T-helper 1 cell treated with Interleukin-12 subunit alpha and Interleukin-12 subunit beta and Interleukin-4 antibody, amounts not matched to agents 30 ng/mL and 1 ng/mL, for 36 hours (primary cell): ENCODE results near the gene NADK. TPM values are rescaled to one million over a fixed set of nuclear protein-coding genes. Genes with fewer than 3 reads are reported as not detected.

Experiments
- intact Hi-C: fragments of 100-400 bp; cut with micrococcal nuclease; formaldehyde crosslinking; loops from one replicate; pipeline ENCODE4 v1.15.1; 2024
- total RNA-seq: library from RNA; stranded (reverse); gene quantifications from 2 replicates; pipeline ENCODE4 v1.2.3, GENCODE V29; 2022

NADK gene
- 79.4 and 84.4 TPM in 2 replicates for total RNA-seq

GRCh38 chr1:1777950-1778662 is at the start of gene NADK:
Gene NADK (minus strand): TSS chr1:1778470. CDS start chr1:1765406, 13,064 bp downstream.
- intact Hi-C loops: loop anchor here (1.0 to 2.0 kb wide), 2 partner anchors 53 to 112 kb away; partner anchors contain the start of gene CDK11A

DNA sequence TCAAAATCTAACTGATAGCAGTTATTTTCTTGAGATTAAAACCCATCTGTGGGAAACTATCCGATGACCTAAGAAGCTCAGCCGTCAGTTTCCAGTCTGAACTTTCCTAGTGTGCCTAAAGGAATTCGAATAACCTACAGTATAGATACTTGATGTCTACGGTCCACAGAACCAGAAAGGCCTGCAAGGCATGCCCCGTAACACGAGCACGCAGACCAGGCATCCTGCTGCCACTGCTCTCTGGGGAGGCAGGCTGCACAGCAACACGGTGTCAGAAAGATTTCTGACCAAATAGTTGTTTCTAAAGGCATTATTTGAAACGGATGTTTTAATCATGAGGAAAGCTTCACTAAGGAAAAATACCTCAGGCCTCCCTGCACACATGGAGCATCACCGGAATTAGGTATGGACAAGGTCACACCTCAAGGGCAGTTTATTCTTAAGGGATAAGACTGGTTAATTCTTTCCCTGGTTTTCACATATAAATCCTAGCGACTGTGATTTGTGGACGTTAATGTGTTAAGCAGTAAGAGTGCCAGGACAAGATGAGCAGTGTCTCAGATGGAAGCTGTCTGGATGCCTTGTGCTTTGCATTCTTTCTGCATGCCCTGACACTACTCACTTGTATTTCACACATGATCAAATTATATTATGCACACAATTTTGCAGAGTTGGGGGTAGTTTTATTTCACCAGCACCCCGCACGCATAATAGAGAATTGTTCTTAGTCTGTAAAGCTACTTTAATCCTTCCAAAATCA is 49.0 kb upstream of the NADK start:
- intact Hi-C loops: no loop called here

GRCh38 chr1:1826356-1827088 is 48.3 kb upstream of the NADK start:
- intact Hi-C loops: no loop called here

- intact Hi-C loops: no loop called here
These were observed 46.9 kb upstream of the NADK start for GRCh38 chr1:1825217-1825616.

- intact Hi-C loops: loop anchor here (5.0 kb wide), 1 partner anchor 68 kb away; no protein-coding TSS in a partner anchor
These were observed 41.5 kb upstream of the NADK start for GRCh38 chr1:1819762-1820161.

GRCh38 chr1:1817221-1817620 is 39.0 kb upstream of the NADK start:
- intact Hi-C loops: no loop called here

DNA sequence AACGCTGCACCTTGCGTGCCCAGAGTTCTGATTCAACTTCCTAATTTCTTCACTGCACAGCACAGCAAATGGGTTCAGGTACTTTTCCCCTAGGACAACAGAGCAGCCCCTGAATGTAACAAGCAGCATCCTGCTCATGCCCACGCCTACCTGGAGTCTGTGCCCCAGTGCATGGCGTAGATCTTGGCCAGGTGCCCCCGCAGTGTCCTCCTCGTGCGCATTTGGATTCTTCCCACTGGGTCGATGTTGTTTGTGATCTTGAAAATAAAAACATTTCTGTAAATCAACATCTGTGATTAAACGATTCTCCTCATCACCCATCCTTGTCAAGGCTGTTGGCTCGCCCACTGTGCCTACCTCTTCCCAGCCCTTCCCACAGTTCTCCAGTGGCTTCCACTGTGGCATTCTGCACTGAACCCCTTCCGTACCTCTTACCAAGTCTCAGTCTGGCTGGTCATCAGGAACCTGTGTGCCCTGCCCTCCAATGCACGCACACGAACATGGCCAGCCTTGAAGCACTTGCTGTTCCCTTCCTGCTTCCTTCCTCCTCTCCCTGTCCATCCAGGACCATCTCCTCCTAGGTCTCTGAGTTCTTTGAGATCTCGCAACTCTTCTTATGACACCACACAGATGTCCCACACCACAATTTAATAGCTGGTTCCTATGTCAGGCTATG is 37.5 kb upstream of the NADK start:
- intact Hi-C loops: no loop called here

- intact Hi-C loops: no loop called here
These were observed 31.2 kb upstream of the NADK start for GRCh38 chr1:1809489-1809888.

GRCh38 chr1:1808206-1808605 is 29.9 kb upstream of the NADK start:
- intact Hi-C loops: no loop called here

DNA sequence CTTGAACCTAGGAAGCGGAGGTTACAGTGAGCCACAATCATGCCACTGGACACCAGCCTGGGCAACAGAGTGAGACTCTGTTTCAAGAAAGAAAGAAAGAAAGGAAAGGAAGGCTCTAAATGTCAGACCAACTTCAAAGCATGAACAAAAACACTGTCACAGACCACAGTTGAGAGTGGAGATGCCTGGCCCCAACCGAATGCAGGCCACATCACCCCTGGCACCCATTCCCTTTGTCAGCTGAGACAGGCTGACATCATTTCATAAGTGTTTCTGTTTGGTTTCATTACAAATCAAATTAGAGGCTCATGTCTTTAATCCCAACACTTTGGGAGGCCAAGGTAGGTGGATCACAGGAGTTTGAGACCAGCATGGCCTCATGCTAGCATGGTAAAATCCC is 28.6 kb upstream of the NADK start:
- intact Hi-C loops: no loop called here

GRCh38 chr1:1804301-1804700 is 26.0 kb upstream of the NADK start:
- intact Hi-C loops: no loop called here

GRCh38 chr1:1802871-1803270 is 24.6 kb upstream of the NADK start:
- intact Hi-C loops: no loop called here

- intact Hi-C loops: loop anchor here (5.0 kb wide), 2 partner anchors 88 to 108 kb away; no protein-coding TSS in a partner anchor
These were observed 21.4 kb upstream of the NADK start for GRCh38 chr1:1799716-1800115.

GRCh38 chr1:1797731-1798341 is 19.6 kb upstream of the NADK start:
- intact Hi-C loops: loop anchor here (5.0 kb wide), 2 partner anchors 89 to 109 kb away; no protein-coding TSS in a partner anchor

GRCh38 chr1:1796466-1796865 is 18.2 kb upstream of the NADK start:
- intact Hi-C loops: loop anchor here (5.0 kb wide), 2 partner anchors 91 to 111 kb away; no protein-coding TSS in a partner anchor

DNA sequence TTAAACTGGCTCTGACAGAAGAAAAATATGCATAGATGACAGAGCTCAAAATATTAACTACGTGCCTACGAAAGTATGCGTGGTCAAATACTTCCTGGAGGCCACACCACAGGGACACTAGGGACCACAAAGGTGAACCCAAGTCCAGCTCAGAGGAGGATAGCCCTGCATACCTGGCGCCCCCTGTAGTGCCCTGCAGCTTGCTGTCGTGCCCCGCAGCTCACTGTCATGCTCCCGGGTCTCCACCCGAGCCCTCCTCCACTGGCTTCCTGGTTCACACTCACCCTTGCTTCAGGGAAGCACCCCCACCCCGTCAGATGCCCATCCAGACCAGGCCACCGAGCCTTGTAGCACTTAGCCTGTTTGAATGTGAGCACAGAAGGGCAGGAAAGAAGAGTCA is 16.7 kb upstream of the NADK start:
- intact Hi-C loops: loop anchor here (5.0 kb wide), 2 partner anchors 92 to 112 kb away; no protein-coding TSS in a partner anchor

- intact Hi-C loops: no loop called here
These were observed 15.4 kb upstream of the NADK start for GRCh38 chr1:1793481-1794244.

- intact Hi-C loops: no loop called here
These were observed 10.6 kb upstream of the NADK start for GRCh38 chr1:1788646-1789431.

DNA sequence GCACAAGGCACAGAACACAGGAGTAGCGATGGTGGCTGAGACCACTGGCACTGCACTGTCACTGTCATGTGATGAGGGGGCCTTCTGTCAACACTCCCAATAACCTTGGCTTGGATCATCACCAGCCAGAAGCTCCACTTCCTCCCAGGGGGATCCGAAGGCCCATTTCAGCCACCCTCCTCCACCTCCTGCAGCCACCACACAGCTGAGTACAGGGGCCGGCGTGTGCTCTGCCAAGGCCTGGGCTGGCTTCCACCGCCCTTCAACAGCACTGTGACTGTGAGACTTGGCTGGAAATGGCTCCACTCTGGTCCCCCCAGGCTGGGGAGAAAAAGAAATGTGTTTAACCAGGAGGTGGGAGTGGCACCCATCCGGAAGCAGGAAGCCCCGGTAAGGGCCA is 9.9 kb upstream of the NADK start:
- intact Hi-C loops: no loop called here
